GM12878 (cell line): ENCODE results near the gene DYNLT2. TPM values are rescaled to one million over a fixed set of nuclear protein-coding genes. Genes with fewer than 3 reads are reported as not detected.

ENCODE experiments used
- ATAC-seq: fragments of 200-7000 bp; cut with Tn5 transposase; 3 replicates; pipeline ENCODE4 v1.9.1; 2020; ENCODE audit warnings: mild to moderate bottlenecking, moderate library complexity
- BruUV-seq: library from RNA; stranded (reverse); fragments of 400-500 nt; replicated peaks from 2 replicates; lab custom pipeline; 2021; lab: Mats Ljungman, UMichigan
- CTCF ChIA-PET: fragments of 300-600 bp; sonication (Branson Sonifier 250); formaldehyde crosslinking; extraction: SDS; loops from one replicate; lab custom pipeline; 2021; ENCODE audit warnings: inconsistent platforms; lab: Yijun Ruan, JAX
- POLR2A ChIA-PET: fragments of 350-600 bp; formaldehyde crosslinking; extraction: SDS; loops from one replicate; lab custom pipeline; 2021; ENCODE audit warnings: inconsistent platforms; lab: Charles Lee
- RAD21 ChIA-PET: fragments of 300-600 bp; sonication (Branson Sonifier 250); formaldehyde crosslinking; loops from one replicate; lab custom pipeline; 2023; ENCODE audit warnings: antibody characterized with exemption; ENCODE audit not compliant: unreplicated experiment; lab: Charles Lee
- SMC1A ChIA-PET: fragments of 300-600 bp; sonication (Branson Sonifier 250); formaldehyde crosslinking; loops from one replicate; lab custom pipeline; 2023; ENCODE audit not compliant: unreplicated experiment, uncharacterized antibody; lab: Charles Lee
- DNase-seq: peaks from one replicate; pipeline ENCODE4 v3.0.0-alpha.2; 2011; ENCODE audit warnings: low read depth, low spot score
- FAIRE-seq: peaks from 3 replicates; lab custom pipeline; 2011; peaks lifted over from hg19 to GRCh38; lab: Jason Lieb, UNC
- H2AFZ ChIP-seq: 2 replicates; pipeline ENCODE4 v1.6.0; 2011; ENCODE audit warnings: low read depth, low read length, control low read depth; ENCODE audit not compliant: control insufficient read depth
- H3K27ac ChIP-seq: 2 replicates; pipeline ENCODE4 v1.5.1; 2011; ENCODE audit warnings: control low read depth; ENCODE audit not compliant: control insufficient read depth, insufficient read depth
- H3K27me3 ChIP-seq, 2 experiments: replicated peaks in 1 of 2; 2 replicates each; pipeline versions ENCODE4 v1.6.0 to v1.6.1; 2011; ENCODE audit warnings: low read length in 1 of 2; ENCODE audit not compliant: control insufficient read depth in 2 of 2, insufficient read depth in 2 of 2
- H3K36me3 ChIP-seq, 2 experiments: 2 replicates each; pipeline ENCODE4 v1.5.1; 2011; ENCODE audit warnings: low read length in 1 of 2; ENCODE audit not compliant: control insufficient read depth in 2 of 2, insufficient read depth in 2 of 2
- H3K4me1 ChIP-seq: 2 replicates; pipeline ENCODE4 v1.6.1; 2011; ENCODE audit warnings: mild to moderate bottlenecking, low read length, moderate library complexity, mixed read lengths; ENCODE audit not compliant: control insufficient read depth, insufficient read depth
- H3K4me2 ChIP-seq: 2 replicates; pipeline ENCODE4 v1.6.0; 2011; ENCODE audit warnings: control low read depth; ENCODE audit not compliant: control insufficient read depth, insufficient read depth
- H3K4me3 ChIP-seq: fragments of 200-600 bp; sonication (generic); 2 replicates; pipeline ENCODE4 v1.5.1; 2016
- H3K79me2 ChIP-seq: 2 replicates; pipeline ENCODE4 v1.6.0; 2011; ENCODE audit warnings: low read length; ENCODE audit not compliant: control insufficient read depth, insufficient read depth
- H3K9ac ChIP-seq: 2 replicates; pipeline ENCODE4 v1.8.0; 2011; ENCODE audit warnings: low read length, control low read depth, mixed read lengths; ENCODE audit not compliant: control insufficient read depth, insufficient read depth
- H3K9me3 ChIP-seq: replicated peaks from 3 replicates; pipeline ENCODE4 v1.5.1; 2011; ENCODE audit warnings: mild to moderate bottlenecking, low read length; ENCODE audit not compliant: control insufficient read depth, insufficient read depth
- H4K20me1 ChIP-seq: 2 replicates; pipeline ENCODE4 v1.6.0; 2011; ENCODE audit not compliant: control insufficient read depth, insufficient read depth
- BCL3 ChIP-seq: IDR thresholded peaks from 2 replicates; pipeline ENCODE4 v1.6.1; 2011; ENCODE audit warnings: borderline replicate concordance, low read depth, mild to moderate bottlenecking, moderate library complexity, low read length; ENCODE audit not compliant: insufficient read depth, poor library complexity, severe bottlenecking
- CREB1 ChIP-seq: IDR thresholded peaks from 2 replicates; pipeline ENCODE4 v1.6.1; 2012; ENCODE audit warnings: low read depth, mild to moderate bottlenecking, inconsistent platforms
- ETV6 ChIP-seq, 2 experiments: fragments of 450-650 bp in 1 of 2; IDR thresholded peaks in 1 of 2; conservative IDR thresholded peaks in 1 of 2; 2 replicates each; pipeline ENCODE4 v1.6.1; 2014; ENCODE audit warnings: antibody characterized with exemption in 1 of 2, borderline replicate concordance in 1 of 2, low read depth in 1 of 2, mild to moderate bottlenecking in 1 of 2, moderate library complexity in 1 of 2
- FOXK2 ChIP-seq: fragments of 450-650 bp; IDR thresholded peaks from 2 replicates; pipeline ENCODE4 v1.6.1; 2017; ENCODE audit warnings: mild to moderate bottlenecking, moderate library complexity
- KDM1A ChIP-seq: fragments of 200-600 bp; sonication (generic); IDR thresholded peaks from 2 replicates; pipeline ENCODE4 v1.6.1; 2016; ENCODE audit warnings: borderline replicate concordance
- MTA3 ChIP-seq: IDR thresholded peaks from 2 replicates; pipeline ENCODE4 v1.6.1; 2012; ENCODE audit warnings: low read length, inconsistent platforms, borderline replicate concordance
- NFYA ChIP-seq: IDR thresholded peaks from 2 replicates; pipeline ENCODE4 v1.6.1; 2011; ENCODE audit warnings: low read depth, mild to moderate bottlenecking, low read length, improper control_type of control experiment, borderline replicate concordance
- NRF1 ChIP-seq: conservative IDR thresholded peaks from 2 replicates; pipeline ENCODE4 v1.6.1; 2011; ENCODE audit warnings: mild to moderate bottlenecking, low read depth, low read length, improper control_type of control experiment
- RBBP5 ChIP-seq: fragments of 200-600 bp; sonication (generic); conservative IDR thresholded peaks from 2 replicates; pipeline ENCODE4 v1.6.1; 2016
- RELA ChIP-seq: fragments of 450-650 bp; IDR thresholded peaks from 2 replicates; pipeline ENCODE4 v1.8.0; 2014; ENCODE audit warnings: borderline replicate concordance; ENCODE audit not compliant: partially characterized antibody
- REST ChIP-seq: IDR thresholded peaks from 2 replicates; pipeline ENCODE4 v1.6.1; 2012; ENCODE audit warnings: mild to moderate bottlenecking, low read depth, low read length
- SKIL ChIP-seq: fragments of 450-650 bp; IDR thresholded peaks from 2 replicates; pipeline ENCODE4 v1.6.1; 2017; ENCODE audit warnings: mild to moderate bottlenecking, low read depth, inconsistent platforms; ENCODE audit not compliant: poor library complexity, severe bottlenecking
- TCF12 ChIP-seq: IDR thresholded peaks from 2 replicates; pipeline ENCODE4 v1.6.1; 2011; ENCODE audit warnings: low read depth, mild to moderate bottlenecking, low read length
- ZNF384 ChIP-seq: IDR thresholded peaks from 2 replicates; pipeline ENCODE4 v1.6.1; 2012; ENCODE audit warnings: low read depth, mild to moderate bottlenecking, low read length, improper control_type of control experiment, borderline replicate concordance
- ZNF622 ChIP-seq: fragments of 450-650 bp; IDR thresholded peaks from 2 replicates; pipeline ENCODE4 v1.6.1; 2017; ENCODE audit warnings: mild to moderate bottlenecking, inconsistent platforms
- WGBS: methylation state at CpG from one replicate; pipeline ENCODE4 v1.1.6; 2016; ENCODE audit warnings: low lambda C conversion rate; ENCODE audit not compliant: insufficient replicate concordance, insufficient coverage; ENCODE audit errors: missing lambda C conversion rate; 5-methylcytosine and 5-hydroxymethylcytosine counted together
- in situ Hi-C: fragments of 300-500 bp; cut with MboI; formaldehyde crosslinking; loops from 9 replicates; pipeline ENCODE4 v1.14.3; 2018; ENCODE audit warnings: mixed read lengths
- intact Hi-C: fragments of 100-400 bp; cut with micrococcal nuclease; formaldehyde crosslinking; loops from one replicate; pipeline ENCODE4 v1.14.2; 2022; ENCODE audit not compliant: unreplicated experiment
- polyA plus RNA-seq, 11 experiments: library from polyadenylated mRNA; depleted of rRNA in 4 of 11; unstranded in 6 of 11; stranded (reverse) in 5 of 11; fragments of >200 nt; fragmentation: Nextera tagmentation in 4 of 11; fragmentation: Illumina TruSeq in 1 of 11; extraction: Ambion mirVana in 4 of 11; extraction: Trizol in 1 of 11; gene quantifications; 1 replicate in 1 of 11; 2 replicates in 10 of 11; pipeline versions ENCODE4 v1.2.1 to v1.2.3, GENCODE V29; 2011 to 2016; ENCODE audit warnings: inconsistent platforms in 2 of 11, missing spikeins in 2 of 11, low read depth in 1 of 11
- total RNA-seq, 4 experiments: library from RNA; depleted of rRNA in 3 of 4; stranded (reverse); fragments of >200 nt in 3 of 4; fragmentation: Illumina TruSeq in 1 of 4; extraction: Trizol in 1 of 4; gene quantifications; 2 replicates each; pipeline versions ENCODE4 v1.2.1 to v1.2.3, GENCODE V29; 2013 to 2021

Gene DYNLT2
- total and polyA plus RNA-seq, 10 of the 15 experiments (the other 5 are each of a cell fraction or from before 2014, with no cell fraction given), result 2.2 to 5.9 (median 5.4) TPM

GRCh38 chr6:169766232-169766631, 14.9 kb upstream of the DYNLT2 start:
- Histone ChIP-seq H3K27ac (no peak overlapping the region), H3K4me1 (no peaks in the 10 kb centered on the region), H3K79me2 (no peaks in the 10 kb centered on the region), H4K20me1 (no peaks in the 10 kb centered on the region), H3K27me3 (no peaks in the 10 kb centered on the region), H3K4me2 (no peak overlapping the region), H2AFZ (no peak overlapping the region), H3K9ac (no peak overlapping the region), H3K9me3 (no peaks in the 10 kb centered on the region), H3K36me3 (peaks cover 3 to 15% of the 10 kb centered on the region in 2 experiments)
- ChIA-PET SMC1A (interaction anchor here (0.7 to 1.2 kb wide), 2 partner anchors 11 to 25 kb away, joined by 3 read pairs; no protein-coding TSS in a partner anchor), POLR2A (no interaction called here)
- intact Hi-C loops, result no loop called here
- in situ Hi-C loops, result no loop called here
- no TSS peak for BruUV-seq
- no peak for FAIRE-seq
- DNase-seq, result no peak
- no peak for ATAC-seq
- no peak for TF ChIP-seq REST
- TF ChIP-seq ZNF384, result no peak
- TF ChIP-seq BCL3, result no peak
- TF ChIP-seq KDM1A, result no peak
- no peak for TF ChIP-seq MTA3
- no peak for TF ChIP-seq NRF1
- TF ChIP-seq TCF12, result no peak
- TF ChIP-seq SKIL, result no peak
- no peak for TF ChIP-seq ETV6 (conservative IDR thresholded peaks at IDR 0.05 in 1 of 2, IDR thresholded peaks at IDR 0.05 in 1 of 2; ENCODE audit: borderline replicate concordance in 1 of 2, low read depth in 1 of 2)
- TF ChIP-seq RBBP5, result no peak
- TF ChIP-seq ZNF622, result no peak
- TF ChIP-seq RELA, result no peak
- no peak for TF ChIP-seq NFYA
- TF ChIP-seq CREB1, result no peak
- TF ChIP-seq FOXK2, result no peak
- TF ChIP-seq, all 136 proteins: peak for 0
- RAD21 ChIA-PET, result no interaction called here
- H3K4me3 ChIP-seq, result no peak overlapping the region
- 84% methylated on average over 5 of the region's 5 CpGs for WGBS
- CTCF ChIA-PET, result no interaction called here
